ENCODE measurements around the gene NKD1.
"Not testable (repeated sequence)": the region's sequence is repeated elsewhere in the genome, so short reads cannot be mapped to it uniquely, and the experiment has no call there.

The NKD1 gene

DNA sequence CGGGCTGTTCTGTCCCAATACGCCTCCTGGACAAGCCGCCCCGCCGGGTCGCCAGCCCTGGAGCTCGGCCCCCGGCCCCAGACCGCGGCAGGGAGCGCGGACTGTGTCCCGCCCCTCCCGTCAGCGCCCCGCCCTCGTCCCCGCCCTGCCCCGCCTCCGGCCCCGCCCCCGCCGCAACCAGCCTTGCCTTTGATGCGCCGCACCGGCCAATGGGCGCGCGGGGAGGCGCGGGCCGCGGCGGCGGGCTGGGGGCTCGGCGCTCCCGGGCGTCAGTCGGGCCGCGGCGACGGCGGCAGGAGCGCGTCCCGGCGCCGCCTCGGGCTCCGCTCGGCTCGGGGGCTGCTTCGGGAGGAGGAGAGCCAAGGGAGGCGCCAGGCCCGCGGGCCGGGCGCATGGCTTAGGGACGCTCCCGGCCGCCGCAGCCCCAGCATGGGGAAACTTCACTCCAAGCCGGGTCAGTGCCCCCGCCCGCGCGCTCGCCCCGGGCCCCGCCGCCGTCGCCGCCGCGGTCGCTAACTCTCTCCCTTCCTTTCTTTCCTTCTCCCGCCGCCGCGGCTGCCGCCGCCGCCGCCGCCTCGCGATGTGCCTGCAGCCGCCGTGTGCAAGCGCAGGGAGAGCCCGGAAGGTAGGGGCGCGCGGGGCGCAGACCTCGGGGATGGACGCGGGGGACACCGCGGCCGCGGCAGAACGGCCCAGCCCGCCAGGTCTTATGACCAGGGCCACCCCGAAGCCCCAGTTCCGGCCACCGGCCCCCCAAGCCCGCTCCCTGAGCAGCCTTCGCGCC is at the start of gene NKD1:
Gene NKD1 (plus strand): TSS at position 272 of the 784 bp plus-strand sequence. CDS start 158 bp downstream, at position 430.
- peak; percentile 48 for DNase-seq

DNA sequence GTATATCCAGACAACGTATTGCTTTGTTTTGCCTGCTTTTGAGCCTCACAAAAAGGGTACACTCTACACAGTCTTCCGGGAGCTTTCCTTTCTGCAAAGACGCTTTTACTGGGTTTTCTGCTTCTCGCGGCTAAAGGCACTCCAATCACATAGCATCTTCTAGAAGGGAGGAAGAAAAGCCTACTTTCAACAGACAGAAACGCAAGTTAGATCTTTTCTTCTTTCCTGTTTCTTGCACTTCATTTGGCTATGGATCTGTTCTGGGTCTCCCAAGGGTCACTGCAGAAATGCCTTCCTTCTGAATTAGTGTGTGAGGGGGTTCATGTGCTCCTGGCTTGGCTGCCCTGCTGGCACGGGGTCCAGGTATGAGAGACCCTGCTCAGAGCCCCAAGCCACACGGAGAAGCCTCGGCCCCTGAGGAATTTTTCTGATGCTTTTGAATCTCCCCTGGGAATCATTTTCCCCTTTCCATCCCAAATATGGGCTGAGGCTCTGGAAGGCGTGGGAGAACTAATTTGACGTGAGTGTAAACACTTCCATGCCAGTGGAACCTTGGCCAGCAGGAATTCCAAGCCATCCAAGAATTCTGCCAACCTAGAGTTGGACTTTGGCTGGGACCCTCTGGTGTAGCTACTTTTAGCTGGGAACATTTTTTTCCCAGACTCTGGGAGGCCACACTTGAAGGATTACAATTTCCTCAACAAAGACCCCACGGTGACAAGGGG is 49.6 kb upstream of the NKD1 start:
- no peak for DNase-seq

- DNase-seq = no peak
Observed at GRCh38 chr16:50499254-50499653, 48.9 kb upstream of the NKD1 start.

DNA sequence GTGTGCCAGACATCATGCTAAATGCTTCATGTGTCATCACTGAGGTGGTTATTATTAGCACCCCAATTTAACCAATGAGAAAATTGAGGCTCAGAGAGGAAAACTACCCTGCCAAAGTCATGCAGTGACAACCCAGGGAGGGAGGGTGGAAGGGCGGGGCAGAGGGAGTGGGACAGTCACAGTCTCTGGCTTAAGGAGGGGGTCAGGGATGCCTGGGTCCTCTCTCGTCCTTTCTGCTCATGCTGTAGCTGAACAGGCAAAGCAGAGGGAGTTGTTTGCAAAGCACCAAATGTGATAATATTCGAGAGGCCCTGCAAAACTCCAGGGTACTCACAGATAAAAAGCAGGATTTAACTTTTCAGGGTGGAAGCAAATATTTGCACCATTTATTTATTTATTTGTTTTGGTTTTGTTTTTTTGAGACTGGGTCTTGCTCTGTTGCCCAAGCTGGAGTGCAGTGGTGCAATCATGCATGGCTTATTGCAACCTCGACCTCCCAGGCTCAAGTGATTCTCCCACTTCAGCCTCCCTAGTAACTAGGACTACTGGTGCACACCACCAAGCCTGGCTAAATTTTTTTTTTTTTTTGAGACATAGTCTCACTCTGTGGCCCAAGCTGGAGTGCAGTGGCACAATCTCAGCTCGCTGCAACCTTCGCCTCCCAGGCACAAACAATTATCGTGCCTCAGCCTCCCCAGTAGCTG is 47.9 kb upstream of the NKD1 start:
- no peak for DNase-seq

GRCh38 chr16:50501251-50501650 is 46.9 kb upstream of the NKD1 start:
- no peak for DNase-seq

DNA sequence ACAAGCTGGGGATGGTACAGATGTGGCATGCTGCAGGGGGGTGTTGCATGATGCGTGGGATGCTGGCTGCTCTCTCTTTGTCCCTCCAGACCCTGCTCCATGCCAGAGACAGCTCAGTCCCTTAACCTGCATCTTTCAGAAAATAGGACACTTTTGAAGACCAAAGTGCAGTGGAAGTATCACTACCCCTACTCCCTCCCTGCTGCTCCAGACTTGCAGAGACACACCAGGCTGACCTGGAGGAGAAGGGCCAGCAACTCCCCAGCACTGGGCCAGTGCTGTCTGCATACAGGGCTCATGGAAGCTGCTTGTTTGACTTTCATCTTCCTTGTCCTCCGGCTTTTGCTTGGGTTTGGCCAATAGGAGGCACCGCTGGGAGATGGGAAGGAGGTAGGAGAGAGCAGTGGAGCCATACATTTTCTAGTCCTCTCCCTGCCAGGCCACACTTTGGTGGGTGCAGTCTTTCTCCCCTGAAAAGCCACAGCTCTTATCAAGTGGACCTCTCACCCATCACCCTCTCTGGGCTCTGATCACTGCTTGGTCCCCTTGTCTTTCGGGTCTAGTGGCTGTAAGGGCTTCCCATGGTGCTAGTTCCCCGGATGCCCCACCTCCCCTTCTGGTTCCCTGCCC is 46.1 kb upstream of the NKD1 start:
- DNase-seq = no peak

DNA sequence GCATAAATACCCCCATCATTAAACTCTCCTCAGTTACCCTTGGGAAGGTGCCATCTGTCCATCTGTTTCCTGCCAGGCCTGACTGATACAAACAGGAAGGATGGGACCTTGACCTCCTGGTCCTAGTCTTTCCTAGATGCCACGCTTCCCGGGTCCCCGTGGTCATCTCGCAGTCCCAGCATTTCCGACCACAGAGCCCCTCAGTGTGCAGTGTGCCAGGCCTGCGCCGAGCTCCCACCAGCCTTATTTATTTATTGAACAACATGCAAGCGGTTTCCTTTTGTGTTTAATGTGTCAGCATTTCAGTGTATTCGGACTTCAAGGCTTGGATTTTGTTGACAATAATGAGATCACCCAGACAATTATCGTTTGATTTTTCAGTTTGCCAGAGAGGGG is 45.6 kb upstream of the NKD1 start:
- no peak for DNase-seq

GRCh38 chr16:50503868-50504531 is 44.2 kb upstream of the NKD1 start:
- DNase-seq = not testable (repeated sequence)

- no peak for DNase-seq
Observed at GRCh38 chr16:50505115-50505514, 43.1 kb upstream of the NKD1 start.

DNA sequence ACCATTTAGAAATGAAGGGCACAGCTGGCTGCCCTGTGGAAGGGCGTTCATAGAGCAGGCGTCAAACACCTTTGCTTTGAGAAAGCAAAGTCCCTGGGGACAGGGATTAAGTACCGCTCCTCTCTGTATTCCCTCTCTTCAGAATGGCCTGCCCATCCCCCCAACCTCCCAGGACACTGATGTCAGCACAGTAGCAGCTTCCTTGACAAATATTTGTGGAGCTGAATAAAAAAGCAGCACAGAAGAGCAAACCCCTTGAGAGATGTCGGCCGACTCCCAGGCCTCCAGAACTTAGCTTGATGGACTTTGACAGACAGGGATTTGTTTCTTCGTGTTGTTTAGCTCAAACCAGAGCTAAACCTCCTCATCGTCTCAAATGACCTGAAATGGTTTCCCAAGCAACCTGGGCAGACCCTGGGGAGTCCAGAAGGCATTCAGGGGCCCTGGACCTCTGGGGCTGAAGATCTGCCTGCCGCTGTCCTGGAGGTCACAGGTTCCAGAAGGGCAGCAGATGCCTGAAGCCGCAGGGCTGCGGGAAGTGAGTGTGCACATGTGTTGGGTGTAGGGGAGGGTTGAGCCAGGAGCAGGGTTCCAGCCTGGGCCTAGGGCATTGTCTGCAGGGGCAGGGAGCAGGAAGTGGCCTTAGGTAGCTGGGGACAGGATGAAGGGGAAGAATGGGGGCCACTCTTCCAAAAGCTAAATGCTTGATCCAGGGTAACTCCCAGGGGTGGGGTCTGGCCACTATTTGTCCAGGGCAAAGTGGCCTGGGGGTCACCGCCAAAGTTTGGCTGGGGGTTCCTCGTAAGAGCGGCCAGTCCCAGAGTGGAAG is 42.3 kb upstream of the NKD1 start:
- DNase-seq = no peak

DNA sequence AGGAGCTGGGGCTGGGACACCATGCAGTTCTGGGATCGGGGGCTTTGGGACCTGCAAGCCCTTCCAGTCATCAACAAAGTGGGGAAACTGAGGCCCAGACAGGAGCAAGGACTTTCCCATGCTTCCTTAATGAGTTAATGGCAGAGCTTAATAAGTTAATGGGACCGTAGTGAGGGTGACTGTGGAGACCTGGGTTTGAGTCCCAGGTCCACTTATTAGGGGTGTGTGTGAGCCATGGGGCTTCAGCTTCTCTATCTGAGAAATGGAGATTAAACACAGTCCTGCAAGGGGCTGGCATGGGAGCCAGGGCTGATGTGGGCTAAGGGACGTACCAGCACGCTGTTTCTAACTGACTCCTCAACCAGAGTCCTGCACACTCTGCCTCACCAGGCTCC is 41.7 kb upstream of the NKD1 start:
- no peak for DNase-seq

DNA sequence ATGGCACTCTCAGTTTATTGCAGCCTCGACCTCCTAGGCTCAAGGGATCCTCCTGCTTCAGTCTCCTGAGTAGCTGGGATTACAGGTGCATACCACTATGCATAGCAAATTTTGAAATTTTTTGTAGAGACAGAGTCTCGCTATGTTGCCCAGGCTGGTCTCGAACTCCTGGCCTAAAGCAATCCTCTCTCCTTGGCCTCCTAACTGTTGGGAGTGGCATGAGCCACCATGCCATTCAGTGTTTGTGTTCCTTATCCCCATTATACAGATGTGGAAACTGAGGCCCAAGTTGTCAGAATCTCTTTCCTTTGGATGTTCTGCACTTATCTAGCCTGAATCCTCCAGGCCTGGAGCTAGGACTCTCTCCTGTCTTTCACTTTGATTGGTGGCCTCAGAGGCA is 40.8 kb upstream of the NKD1 start:
- no peak for DNase-seq

GRCh38 chr16:50509521-50510341 is 38.5 kb upstream of the NKD1 start:
- DNase-seq = no peak

- no peak for DNase-seq
Observed at GRCh38 chr16:50515218-50515617, 33.0 kb upstream of the NKD1 start.

GRCh38 chr16:50516401-50516800 is 31.8 kb upstream of the NKD1 start:
- DNase-seq = no peak

GRCh38 chr16:50516890-50517289 is 31.3 kb upstream of the NKD1 start:
- no peak for DNase-seq

DNA sequence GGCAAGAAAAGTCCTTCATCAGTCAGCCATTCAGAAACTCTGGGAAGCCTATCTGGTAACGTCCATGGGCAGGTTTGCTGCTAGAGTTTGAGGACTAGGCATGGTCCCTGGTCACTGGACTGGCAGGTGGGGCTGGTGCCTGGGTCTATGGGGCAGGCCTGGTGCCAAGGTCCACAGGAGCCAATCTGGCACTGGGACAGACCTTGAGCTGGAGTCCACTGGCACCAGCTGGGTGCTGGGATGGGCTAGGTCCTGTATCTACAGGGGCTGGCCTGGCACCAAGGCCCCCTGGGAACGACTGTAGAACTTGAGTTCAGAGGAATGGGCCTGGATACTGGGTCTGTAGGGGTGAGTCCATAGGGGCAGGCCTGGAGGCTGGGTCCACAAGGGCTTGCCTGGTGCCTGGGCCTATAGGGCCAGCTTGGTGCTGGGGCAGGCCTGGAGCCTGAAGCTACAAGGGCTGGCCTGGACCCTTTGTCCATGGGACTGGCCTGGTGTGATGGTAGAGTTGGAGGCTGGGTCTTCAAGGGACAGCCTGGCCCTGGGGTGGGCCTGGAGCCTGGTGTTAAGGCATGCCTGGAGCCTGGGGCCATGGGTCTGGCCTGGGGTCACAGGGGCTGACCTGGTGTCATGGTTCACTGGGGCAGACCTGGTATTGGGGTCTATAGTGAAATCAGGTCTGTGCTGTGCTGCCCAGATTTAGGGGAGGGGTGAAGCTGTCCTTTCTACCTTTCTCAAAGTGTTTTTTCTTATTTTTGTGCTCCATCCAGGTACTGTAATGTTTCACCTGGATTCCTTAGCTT is 30.5 kb upstream of the NKD1 start:
- DNase-seq = no peak

GRCh38 chr16:50519001-50519400 is 29.2 kb upstream of the NKD1 start:
- no peak for DNase-seq

- DNase-seq = no peak
Observed at GRCh38 chr16:50519602-50520001, 28.6 kb upstream of the NKD1 start.

All from NCI-H1436 (cell line).